Posterior cingulate gyrus (tissue), 11 donors: ENCODE data around the gene P2RX4.
A peak's percentile ranks its signal among the peaks of the same experiment; 100 is the strongest.
"Not testable (repeated sequence)": the region's sequence is repeated elsewhere in the genome, so short reads cannot be mapped to it uniquely, and the experiment has no call there.

Experiments used
- DNase-seq, 10 donors: peaks; one replicate each; pipeline versions ENCODE4 v3.0.0 to v3.0.0-alpha.2; 2020 to 2021; ENCODE audit warnings: mixed read lengths in 3 of 10
- intact Hi-C: fragments of 100-400 bp; cut with DNase I; formaldehyde crosslinking; loops from one replicate; pipeline ENCODE4 v1.15.1; 2023

The P2RX4 gene, protein sequence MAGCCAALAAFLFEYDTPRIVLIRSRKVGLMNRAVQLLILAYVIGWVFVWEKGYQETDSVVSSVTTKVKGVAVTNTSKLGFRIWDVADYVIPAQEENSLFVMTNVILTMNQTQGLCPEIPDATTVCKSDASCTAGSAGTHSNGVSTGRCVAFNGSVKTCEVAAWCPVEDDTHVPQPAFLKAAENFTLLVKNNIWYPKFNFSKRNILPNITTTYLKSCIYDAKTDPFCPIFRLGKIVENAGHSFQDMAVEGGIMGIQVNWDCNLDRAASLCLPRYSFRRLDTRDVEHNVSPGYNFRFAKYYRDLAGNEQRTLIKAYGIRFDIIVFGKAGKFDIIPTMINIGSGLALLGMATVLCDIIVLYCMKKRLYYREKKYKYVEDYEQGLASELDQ

DNA sequence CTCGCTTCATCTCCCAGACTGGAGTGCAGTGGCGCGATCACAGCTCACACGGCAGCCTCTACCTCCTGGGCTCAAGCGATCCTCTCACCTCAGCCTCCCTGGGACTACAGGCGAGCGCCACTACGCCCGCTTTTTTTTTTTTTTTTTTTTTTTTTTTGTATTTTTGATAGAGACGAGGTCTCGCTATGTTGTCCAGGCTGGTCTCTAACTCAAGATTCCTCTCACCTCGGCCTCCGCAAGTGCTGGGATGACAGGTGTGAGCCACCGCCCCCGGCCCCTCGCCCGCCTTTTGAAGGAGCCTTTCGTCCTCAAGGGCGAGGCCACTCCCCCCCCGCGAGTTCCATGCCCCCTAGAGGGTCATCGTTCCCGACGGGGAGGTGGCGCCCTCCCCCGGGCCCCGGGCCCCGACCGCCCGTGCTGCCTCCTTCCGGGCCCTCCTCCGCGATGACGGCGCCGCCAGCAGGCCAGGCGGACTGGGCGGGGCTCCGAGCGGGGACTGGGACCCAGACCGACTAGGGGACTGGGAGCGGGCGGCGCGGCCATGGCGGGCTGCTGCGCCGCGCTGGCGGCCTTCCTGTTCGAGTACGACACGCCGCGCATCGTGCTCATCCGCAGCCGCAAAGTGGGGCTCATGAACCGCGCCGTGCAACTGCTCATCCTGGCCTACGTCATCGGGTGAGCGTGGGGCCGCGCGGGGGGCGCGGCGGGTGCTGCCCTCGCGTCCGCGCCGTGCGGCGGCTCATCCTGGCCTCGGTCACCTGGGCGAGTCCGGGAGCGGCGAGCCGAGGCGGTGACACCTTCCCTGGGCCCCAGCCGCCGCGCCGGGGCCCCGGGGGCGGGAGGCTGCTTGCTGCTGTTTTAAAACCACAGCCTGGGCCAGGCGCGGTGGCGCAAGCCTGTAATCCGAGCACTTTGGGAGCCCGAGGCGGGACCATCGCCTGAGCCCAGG lies at the start of gene P2RX4:
Gene P2RX4 (plus strand): TSS at position 506 of the 949 bp plus-strand sequence. CDS start 36 bp downstream, at position 542.
- intact Hi-C loops, result loop anchor here (5.0 kb wide), 1 partner anchor 83 kb away; no protein-coding TSS in a partner anchor
- peak; percentile 71 to 98 (median 84) for DNase-seq

GRCh38 chr12:121162384-121162783 lies 47.5 kb upstream of the P2RX4 start:
- peak in 1 of 10 donors; percentile 9 for DNase-seq
- intact Hi-C loops, result no loop called here

DNA sequence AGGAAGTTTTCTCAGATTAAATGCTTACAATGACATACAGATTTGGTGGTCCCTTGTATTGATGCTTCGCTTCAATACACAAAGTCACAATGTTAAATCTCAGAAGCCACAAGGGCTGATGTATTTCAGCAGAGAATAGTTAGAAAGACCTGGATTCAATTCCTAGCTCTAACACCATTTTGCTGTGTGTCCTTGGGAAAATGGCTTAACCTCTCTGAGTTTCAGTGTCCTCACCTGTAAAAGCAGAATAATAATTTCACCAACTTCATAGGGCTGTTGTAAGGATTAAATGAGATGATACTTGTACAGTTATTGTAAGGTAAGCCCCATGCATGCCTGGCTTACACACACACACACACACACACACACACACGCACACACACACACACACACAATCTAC lies 46.9 kb upstream of the P2RX4 start:
- no peak for DNase-seq
- intact Hi-C loops, result no loop called here

- intact Hi-C loops, DNase-seq: not testable (repeated sequence)
Observed at GRCh38 chr12:121164839-121165238, 45.1 kb upstream of the P2RX4 start.

DNA sequence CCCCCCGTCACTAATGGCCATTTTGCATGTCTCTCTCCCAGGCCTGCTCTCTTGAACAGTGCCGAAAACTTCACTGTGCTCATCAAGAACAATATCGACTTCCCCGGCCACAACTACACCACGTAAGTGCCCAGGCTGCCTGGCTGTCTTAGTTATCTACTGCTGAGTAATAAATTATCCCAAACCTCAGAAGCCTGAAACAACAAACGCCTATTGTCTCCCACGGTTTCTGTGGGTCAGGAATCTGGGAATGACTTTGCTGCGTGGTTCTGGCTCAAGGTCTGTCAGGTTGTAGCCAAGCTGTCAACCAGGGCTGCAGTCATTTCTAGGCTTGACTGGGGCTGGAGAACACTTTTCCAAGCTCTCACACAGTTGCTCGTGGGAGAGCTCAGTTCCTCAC lies 44.6 kb upstream of the P2RX4 start:
- intact Hi-C loops, result no loop called here
- DNase-seq, result peak in 1 of 10 donors; percentile 8

DNA sequence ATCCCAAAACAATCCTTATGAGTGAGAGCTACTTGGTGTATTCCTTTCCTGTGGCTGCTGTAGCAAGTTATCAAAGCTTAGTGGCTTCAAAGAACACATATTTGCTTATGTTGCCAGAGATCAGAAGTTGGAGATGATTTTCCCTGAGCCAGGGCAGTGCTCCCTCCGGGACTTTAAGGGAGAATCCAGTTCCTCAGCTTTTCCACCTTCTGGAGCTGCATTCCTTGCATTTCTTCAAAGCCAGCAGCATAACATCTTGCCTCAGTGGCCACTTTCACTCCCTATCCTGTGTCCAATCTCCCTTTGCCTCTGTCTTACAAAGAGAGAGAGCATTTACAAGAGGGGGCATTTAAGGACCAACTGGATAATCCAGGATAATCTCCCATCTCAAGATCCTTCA lies 43.6 kb upstream of the P2RX4 start:
- intact Hi-C loops, result no loop called here

DNA sequence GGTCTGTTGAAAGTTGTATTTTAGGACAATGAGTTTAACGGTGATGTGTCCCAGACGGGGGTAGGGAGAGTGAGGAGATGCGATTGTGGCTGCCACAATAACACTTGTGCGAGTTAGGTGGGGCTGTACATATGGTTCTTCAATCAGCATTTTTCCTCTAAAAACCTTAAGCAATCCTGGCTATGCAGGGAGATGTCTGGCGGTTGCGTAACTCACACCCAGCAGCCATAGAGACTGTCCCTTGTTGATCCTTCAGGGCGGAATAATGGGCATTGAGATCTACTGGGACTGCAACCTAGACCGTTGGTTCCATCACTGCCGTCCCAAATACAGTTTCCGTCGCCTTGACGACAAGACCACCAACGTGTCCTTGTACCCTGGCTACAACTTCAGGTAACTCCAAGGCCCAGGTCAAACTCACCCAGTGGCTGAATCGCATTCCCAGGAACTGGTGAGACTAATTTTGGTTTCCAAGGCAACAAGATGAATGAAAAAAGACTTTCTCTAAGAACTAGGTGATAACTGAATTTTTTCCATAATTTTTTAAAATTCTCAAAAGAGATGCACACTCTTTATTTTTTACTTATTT lies 42.6 kb upstream of the P2RX4 start:
- DNase-seq, result no peak
- intact Hi-C loops, result no loop called here

More for the DNA sequence above, 43.6 kb upstream of the P2RX4 start:
- DNase-seq, result no peak

GRCh38 chr12:121167951-121168350 lies 42.0 kb upstream of the P2RX4 start:
- intact Hi-C loops, result no loop called here
- no peak for DNase-seq

DNA sequence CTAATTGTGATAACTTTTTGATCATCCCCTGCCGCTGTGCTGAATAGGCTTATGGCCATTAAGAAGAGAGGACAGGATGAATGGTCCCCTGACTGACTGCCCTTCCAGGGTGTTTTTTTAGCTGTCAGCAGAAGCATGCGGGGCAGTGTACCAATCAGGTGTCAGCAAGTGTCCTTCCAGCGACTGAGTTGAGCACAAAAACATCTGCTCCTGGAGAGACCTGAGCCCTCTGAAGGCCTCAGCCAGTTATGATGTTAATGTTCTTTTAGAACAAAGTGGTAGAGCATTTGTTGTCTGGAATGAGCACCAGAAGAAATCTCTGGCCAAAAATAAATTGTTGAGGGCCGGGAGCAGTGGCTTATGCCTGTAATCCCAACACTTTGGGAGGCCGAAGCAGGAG lies 39.8 kb upstream of the P2RX4 start:
- intact Hi-C loops, result no loop called here
- no peak for DNase-seq

GRCh38 chr12:121170611-121171260 lies 39.2 kb upstream of the P2RX4 start:
- no peak for DNase-seq
- intact Hi-C loops, result no loop called here

DNA sequence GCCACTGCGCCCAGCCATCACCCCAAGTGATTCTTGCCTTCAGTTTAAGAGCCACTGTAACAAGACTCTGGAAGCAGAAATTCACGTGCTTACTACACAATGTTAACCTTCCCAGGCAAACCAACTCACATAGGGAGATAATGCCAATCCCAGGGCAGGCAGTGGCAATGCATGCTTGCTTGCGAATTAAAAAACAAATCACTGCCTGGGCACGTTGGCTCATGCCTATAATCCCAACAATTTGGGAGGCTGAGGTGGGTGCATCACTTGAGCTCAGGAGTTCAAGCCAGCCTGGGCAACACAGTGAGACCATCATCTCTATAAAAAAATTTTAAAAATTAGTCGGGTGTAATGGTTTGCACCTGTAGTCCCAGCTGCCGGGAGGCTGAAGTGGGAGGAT lies 37.8 kb upstream of the P2RX4 start:
- intact Hi-C loops, result loop anchor here (1.0 kb wide), 1 partner anchor 39 kb away; no protein-coding TSS in a partner anchor
- no peak for DNase-seq

GRCh38 chr12:121175383-121176119 lies 34.4 kb upstream of the P2RX4 start:
- intact Hi-C loops, result no loop called here
- DNase-seq, result peak in 9 of 10 donors; percentile 31 to 94 (median 65)

DNA sequence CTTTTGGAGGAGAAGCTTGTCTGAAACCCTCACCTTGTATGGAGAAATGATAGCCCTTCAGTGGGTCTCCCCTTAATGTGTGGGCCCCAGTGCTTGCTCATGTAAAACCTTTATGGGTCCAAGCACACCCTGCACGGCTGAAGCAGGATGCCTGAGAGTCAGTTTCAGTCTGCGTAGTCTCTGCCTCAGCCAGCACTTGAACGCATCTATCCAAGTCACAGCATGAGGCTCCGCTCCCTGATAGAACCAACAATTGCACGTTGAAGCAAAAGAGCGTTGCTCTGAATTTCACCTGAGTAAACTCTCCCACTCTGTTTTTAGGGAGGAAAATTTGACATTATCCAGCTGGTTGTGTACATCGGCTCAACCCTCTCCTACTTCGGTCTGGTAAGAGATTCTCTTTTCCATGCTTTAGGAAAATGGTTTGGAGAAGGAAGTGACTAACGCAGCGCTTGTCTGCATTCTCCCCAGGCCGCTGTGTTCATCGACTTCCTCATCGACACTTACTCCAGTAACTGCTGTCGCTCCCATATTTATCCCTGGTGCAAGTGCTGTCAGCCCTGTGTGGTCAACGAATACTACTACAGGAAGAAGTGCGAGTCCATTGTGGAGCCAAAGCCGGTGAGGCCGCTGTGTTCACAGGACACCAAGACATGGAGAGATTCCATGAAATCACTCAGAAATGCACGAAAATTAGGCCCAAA lies 33.0 kb upstream of the P2RX4 start:
- intact Hi-C loops, result no loop called here
- DNase-seq, result no peak

DNA sequence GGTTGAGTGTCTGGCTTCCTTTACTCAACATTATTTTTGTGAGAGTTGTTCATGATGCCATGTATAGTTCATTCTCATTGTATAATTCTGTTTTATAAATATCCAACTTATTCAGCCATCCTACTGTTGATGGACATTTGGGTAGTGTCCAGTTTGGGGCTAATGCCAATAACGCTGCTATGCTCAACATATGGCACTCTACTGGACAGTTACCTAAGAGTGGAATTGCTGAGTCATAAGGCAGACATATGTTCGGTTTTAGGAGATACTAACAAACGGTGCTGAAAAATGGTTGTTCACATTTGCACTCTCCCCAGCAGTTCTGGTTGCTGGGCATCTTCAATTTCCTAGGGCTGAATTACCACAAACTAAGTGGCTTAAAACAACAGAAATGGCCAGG lies 28.7 kb upstream of the P2RX4 start:
- intact Hi-C loops, result no loop called here
- peak in 1 of 10 donors; percentile 28 for DNase-seq

DNA sequence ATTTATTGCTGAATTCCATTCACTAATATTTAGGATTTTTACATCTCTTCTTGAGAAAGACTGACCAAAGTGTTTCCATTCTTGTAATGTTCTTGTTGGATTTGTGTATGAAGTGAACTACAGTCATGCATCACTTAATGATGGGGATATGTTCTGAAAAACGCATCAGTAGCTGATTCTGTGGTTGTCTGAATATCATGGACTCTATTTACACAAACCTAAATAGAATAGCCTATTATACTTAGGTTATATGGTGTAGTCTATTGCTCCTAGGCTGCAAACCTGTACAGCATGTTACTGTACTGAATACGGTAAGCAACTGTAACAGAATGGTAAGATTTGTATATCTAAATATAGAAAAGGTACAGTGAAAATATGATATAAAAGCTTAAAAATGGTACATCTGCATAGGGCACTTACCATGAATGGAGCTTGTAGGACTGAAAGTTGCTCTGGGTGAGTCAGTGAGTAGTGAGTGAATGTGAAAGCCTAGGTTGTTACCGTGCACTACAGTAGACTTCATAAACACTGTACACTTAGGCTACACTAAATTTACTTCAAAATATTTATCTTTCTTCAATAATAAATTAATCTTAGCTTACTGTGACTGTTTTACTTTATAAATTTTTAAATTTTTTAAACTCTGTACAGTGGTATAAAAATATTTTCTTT lies 27.6 kb upstream of the P2RX4 start:
- no peak for DNase-seq
- intact Hi-C loops, result no loop called here

DNA sequence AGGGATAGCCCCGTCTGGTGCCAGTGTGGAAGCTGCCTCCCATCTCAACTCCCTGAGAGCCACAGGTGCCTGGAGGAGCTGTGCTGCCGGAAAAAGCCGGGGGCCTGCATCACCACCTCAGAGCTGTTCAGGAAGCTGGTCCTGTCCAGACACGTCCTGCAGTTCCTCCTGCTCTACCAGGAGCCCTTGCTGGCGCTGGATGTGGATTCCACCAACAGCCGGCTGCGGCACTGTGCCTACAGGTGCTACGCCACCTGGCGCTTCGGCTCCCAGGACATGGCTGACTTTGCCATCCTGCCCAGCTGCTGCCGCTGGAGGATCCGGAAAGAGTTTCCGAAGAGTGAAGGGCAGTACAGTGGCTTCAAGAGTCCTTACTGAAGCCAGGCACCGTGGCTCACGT lies 25.5 kb upstream of the P2RX4 start:
- intact Hi-C loops, result no loop called here
- DNase-seq, result peak in 1 of 10 donors; percentile 85

DNA sequence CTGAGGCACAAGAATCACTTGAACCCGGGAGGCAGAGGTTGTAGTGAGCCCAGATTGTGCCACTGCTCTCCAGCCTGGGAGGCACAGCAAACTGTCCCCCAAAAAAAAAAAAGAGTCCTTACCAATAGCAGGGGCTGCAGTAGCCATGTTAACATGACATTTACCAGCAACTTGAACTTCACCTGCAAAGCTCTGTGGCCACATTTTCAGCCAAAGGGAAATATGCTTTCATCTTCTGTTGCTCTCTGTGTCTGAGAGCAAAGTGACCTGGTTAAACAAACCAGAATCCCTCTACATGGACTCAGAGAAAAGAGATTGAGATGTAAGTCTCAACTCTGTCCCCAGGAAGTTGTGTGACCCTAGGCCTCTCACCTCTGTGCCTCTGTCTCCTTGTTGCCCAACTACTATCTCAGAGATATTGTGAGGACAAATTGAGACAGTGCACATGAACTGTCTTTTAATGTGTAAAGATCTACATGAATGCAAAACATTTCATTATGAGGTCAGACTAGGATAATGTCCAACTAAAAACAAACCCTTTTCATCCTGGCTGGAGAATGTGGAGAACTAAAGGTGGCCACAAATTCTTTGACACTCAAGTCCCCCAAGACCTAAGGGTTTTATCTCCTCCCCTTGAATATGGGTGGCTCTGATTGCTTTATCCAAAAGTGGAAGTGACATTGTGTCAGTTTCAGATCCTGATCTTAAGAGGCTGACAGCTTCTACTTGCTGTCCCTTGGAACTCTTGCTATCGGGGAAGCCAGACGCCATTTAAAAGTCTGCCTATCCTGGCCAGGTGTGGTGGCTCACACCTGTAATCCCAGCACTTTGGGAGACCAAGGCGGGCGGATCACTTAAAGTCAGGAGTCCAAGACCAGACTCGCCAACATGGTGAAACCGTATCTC lies 24.7 kb upstream of the P2RX4 start:
- intact Hi-C loops, result no loop called here
- DNase-seq, result no peak
